Colon (tissue), 2 donors: ENCODE data around the gene ZDHHC7.

ENCODE experiments used
- FAIRE-seq: peaks from 2 replicates; lab custom pipeline; 2012; peaks lifted over from hg19 to GRCh38; lab: Jason Lieb, UNC
- donor health status: control.
- donor health status: control.

Gene ZDHHC7

DNA sequence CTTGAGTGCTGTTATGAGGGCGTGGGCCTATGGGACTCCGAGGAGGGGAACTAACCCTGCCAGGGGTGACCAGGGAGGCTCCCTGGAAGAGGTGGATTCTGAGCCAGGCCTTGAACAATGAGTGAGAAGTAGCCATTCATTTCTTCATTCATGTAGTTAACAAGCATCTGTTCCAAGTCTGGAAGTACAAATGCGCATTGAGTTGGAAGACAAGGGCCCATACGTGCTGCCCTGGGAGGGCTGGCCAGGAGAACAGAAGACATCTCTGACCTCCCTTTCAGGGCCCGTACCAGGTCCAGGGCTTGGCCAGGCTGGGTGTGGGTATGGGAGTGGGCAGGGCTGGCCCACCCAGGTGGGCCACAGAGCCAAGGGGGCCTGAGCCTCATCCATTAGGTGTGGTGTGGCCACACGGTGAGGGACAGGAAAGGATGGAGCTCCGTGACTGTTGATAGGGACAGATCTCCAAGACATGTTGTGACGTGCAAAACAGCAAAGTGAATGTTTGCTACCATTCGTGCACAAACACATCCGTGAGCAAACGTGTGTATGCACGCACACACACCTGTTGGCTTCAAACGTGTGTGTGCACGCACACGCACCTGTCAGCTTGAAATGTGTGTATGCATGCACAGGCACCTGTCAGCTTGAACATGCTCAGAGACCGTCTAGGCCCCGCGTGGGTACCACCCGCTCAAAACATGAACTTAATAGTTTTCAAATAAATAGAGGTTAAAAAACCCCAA is 46.8 kb downstream of the ZDHHC7 start:
- FAIRE-seq = no peak

DNA sequence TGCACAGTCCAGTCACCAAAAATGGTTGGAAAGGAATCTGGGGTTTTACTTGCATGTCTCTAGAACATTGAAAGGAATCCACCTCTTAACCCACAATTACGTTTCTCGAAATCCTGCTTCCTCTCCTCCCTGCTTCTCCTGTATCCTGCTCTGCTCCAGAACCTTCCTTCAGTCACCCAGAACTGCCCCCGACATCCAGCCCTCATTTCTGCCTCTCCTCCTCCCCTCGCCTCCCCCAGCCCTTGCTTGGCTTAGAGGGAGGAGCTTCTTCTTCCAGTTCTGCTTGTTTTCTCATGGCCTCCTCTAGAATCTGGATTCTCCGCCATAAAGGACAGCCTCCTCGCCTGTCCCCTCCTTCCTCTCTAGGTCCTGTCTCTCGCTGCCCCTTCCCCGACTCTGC is 48.3 kb downstream of the ZDHHC7 start:
- FAIRE-seq = no peak

DNA sequence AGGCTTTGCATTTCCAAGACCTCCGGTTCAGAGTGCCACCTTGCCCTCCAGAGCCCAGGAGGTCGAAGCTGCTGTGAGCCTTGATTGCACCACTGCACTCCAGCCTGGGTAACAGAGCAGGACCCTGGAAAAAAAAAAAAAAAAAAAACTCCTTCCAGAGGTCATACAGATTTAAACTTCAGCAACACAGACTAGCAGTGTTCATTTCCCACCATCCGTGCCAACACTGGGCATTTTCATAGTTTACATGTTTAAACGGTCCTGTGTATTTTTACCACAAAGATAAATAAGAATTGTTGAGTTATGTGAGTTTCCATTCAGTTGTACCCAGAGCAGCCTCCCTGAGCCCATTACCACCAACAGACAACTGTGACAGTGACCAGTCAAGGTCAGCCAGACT is 50.4 kb downstream of the ZDHHC7 start:
- no peak for FAIRE-seq

DNA sequence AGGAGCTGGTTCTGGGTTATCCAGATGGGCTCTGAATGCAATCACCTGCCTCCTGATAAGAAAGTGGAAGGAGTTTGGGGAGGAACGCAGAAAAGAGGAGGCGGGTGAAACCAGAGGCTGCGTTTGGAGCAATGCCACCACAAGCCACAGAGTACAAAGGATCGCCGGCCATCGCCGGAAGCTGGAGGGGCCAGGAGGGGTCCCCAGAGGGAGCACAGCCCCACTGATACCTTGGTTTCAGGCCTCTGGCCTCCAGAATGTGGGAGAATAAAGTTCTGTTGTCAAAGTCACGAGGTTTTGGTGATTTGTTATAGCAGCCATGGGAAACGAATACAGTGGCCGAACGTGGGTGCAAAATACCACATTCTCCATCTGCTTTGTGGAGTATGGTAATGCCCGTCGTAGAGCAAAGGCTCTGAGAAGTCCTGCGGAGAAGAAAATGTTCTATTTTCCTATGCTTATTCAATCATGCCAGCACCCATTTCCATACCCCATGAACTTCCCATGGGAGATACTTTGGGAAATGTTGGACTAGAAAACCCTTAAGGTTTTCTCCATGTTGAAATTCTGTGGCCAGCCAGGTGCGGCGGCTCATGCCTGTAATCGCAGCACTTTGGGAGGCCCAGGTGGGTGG is 51.4 kb downstream of the ZDHHC7 start:
- no peak for FAIRE-seq

DNA sequence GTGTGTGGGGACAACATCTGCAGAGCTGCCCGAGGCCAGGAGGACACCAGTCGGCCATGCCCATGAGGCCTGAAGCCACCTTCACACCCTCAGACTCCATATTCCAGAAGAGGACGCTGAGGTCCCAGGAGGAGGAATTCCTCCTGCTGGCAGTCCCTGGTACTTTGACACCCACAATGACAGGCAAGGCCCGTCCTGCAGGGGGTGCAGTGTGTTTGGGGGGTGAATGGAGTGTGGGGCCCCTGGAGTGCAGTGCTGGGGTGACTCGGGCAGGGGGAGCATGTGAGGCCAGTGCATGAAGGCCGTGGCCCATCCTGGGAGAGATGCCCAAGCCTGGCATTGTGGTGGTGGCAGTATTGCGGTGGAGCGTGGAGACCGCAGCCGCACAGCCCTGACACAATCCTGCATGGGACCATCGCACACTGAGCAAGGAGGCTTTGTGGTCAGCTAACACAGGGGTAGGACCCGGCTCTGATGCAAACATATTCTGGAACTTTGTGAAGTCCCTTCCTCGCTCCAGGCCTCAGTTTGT is 52.2 kb downstream of the ZDHHC7 start:
- FAIRE-seq = no peak

DNA sequence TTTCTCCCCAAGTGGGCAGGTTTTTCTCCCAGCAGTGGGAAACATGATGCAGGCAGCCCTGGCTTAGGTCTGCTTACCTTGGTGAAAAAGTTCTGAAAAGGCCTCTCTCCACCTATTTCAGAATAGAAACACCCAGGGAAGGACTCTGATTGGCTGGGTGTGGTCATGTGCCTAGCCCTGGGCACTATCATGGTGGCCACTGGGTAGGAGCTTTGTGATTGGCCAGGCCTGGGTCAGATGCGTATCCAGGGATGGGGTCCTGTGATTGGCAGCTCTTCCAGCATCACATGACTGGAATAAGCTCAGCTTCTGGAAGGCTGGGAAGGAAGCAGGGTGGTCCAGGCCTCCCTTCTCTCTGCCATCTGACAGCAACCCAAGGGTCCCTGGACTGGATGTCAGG is 53.5 kb downstream of the ZDHHC7 start:
- FAIRE-seq = no peak

DNA sequence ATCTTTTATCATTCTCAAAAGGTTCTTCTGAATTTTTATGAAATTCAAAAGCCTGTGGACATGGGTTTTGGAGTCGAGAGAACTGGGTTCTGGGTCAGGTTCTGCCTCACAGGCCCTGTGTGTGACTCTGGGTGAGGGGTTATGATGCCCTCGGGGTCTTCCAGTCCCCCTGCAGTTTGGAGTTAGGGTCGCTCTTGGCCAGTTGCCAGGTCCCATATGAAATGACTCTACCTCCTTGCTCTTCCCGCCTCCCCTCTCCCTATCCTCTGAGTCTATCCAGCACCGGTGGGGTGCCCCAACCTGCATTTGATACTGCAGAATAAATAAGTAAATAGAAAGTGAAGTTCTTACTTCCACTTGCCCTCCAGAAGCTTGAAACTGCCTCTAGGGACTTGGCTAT is 54.1 kb downstream of the ZDHHC7 start:
- FAIRE-seq = no peak

DNA sequence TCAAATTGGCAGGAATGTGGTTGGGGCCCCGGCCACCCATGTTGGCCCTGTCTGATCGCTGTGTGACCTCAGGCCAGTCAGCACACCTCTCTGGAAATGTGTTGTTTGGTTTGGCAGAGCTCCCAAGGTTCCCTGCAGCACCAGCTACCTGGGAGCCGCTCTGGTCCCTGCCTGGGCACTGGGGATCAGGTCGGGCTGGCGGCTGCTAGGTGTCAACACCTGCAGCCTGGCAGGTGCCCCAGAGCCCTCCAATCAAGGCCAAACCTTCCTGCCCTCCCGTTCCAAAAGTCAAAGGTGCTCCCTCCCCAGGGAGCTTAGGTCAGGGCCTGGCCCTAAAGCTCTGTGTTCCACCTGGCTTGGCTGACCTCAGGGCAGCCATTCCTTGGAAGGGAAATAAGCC is 55.9 kb downstream of the ZDHHC7 start:
- no peak for FAIRE-seq

DNA sequence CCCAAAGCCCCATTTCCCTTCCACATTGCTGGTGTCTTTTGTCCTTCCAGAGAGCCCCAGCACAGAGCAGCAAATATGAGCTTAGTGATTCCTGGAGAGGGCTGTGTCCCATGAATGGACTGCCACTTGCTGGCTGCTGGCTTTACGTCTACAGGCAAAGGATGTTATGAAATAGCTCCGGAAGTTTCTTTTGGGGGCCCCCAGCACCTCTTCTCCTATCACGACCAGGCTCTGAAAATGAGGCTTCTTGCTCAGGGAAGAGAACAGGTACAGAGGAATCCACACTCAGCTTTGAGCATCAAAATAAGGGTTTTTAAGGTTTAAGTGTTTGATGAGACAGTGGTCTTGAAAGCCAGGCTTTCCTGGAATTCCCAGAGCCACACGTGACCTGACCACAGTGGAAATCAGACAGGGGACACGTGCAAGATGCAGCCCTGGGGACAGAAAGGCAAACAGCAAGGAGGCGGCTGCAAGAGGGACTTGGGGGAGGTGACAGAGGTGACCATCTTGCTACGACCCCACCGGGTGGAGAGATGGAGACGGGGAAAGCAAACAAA is 58.1 kb downstream of the ZDHHC7 start:
- no peak for FAIRE-seq

DNA sequence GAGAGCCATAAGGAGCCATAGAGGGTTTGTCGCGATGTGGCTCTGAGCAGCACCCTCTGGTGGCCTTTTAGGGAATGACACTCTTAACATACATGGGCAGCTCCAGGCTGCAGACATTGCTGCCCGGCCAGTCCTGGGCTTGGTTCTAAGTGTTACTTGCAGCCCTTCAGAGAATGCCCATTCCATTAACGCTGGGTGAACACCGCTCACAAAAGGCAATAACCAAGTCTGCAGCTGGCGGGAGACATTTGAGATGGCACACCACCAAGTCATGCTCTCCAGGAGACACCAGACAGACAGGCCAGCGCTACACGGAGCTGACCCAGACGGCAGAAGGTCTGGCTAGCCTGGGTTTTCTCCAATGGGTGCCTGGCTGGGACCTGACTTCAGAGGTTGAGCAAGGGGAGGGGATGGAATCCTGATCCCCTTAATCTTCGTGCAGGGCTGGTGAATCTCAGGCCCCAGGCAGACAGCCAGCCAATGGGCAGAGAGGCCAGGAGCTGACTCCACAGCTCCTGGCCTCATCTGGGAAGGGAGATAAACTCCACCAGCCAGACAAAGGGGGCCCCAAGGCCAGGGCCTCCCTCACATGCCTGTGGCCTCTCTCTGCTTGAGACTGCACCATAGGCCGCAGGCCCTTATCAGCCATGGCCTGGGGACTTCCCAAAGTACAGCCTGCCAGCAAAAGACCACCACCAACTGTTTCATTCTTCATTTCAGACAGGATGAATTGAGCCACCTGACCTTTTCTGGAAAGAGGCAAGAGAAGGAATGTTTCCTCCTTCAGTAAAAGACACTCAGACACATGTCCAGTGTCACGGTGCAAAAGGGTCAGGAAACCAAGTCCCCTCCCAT is 58.8 kb downstream of the ZDHHC7 start:
- no peak for FAIRE-seq

DNA sequence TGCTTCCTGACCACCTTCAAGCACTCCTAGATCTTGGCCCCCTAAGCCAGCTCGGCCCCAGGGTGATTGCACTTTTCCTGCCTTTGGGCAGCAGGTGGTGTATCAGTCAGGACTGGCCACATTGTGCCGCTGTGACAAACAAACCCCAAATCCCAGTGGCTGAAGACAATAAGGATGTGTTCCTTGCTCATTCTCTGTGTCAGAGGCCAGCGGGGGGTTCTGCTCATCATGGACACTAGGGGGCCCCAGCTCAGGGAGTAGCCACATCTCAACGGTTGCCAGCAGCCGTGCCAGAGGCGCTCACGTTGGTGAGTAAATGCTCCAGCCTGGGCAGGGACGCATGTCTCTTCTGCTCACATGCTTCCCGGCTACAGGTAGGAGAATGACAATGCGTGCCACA is 60.4 kb downstream of the ZDHHC7 start:
- no peak for FAIRE-seq

DNA sequence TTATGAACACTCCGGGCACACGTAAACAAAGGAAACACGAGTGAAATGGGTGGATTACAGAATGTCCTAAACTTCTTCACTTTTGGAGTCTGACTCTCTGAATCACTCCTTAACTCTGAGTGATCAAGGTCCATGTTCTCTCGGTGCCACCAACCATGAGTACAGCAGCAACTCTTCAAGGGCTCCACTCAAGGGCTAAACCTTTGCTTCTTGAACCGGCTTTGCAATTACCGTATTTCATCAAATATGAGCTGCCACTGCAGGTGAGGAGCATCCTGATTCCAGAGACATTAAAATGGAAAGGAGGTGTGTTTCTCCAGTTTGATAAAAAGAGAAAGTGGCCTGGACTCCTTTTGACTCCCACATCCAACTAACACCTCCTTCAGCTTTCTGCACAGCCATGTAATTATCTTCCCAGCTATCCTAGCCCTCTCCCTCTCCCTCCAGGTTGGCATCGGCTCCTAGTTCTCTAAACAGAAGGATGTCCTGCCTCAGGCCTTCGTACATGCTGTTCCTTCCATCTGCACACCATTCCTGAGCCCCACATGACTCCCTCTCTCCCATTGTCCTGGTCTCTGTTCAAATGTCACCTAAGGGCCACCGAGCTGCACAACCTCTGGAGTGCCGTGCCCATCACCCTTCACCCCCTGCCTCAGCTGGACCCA is 61.4 kb downstream of the ZDHHC7 start:
- no peak for FAIRE-seq

DNA sequence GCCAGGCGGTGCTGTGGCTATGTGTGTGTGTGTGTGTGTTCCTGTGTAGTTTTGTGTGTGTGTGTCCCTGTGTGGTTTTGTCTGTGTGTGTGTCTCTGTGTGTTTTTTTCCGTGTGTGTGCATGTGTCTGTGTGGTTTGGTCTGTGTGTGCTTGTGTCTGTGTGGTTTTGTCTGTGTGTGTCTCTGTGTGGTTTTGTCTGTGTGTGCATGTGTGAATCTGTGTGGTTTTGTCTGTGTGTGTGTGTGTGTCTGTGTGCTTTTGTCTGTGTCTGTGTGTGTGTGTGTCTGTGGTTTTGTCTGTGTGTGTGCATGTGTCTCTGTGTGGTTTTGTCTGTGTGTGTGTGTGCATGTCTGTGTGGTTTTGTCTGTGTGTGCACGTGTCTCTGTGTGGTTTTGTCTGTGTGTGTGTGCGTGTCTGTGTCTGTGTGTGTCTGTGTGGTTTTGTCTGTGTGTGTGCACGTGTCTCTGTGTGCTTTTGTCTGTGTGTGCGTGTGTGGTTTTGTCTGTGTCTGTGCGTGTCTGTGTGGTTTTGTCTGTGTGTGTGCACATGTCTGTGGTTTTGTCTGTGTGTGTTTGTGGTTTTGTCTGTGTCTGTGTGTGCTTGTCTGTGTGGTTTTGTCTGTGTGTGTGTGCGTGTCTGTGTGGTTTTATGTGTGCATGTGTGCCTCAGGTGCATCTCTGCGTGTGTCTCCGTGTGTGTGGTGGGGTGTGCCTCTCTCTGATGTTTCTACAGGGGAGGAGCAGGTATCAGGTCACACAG is 62.3 kb downstream of the ZDHHC7 start:
- FAIRE-seq = no peak

DNA sequence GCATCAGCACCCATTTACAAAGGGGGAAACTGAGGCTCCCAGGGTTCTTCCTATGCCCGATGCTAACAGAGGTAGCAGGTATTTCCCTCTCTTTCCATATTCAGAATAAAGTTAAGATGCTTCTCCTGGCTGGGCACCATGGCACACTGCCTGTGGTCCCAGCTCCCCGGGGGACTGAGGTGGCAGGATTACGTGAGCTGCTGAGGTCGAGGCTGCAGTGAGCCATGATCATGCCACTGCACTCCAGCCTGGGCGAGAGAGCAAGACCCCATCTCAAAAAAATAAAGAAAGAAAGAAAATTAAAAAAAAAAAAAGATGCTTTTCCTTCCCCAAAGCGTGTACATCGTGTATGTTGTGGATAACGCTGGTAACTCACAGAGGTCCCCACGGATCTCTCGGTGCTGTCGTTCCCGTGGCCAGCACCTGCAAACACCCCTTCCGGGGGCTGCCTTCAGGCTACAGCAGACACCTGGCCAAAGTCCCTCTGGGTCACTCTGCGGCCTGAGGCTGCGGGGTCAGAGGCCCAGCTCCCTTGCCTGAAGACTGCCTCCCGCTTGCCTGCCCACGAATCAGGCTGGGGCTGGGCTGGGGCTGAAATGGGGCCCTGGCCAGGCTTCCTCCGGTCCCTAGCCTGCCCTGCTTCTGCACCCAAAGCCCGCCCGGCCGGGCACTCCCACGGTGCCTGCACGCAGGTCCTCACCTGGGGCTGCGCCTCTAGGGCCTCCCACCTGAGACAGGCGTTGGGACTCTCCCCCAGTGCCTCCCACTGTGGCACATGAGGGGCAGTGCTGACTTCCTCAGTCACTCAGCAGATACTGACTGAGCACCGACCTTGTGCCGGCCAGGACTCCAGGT is 63.1 kb downstream of the ZDHHC7 start:
- FAIRE-seq = no peak

DNA sequence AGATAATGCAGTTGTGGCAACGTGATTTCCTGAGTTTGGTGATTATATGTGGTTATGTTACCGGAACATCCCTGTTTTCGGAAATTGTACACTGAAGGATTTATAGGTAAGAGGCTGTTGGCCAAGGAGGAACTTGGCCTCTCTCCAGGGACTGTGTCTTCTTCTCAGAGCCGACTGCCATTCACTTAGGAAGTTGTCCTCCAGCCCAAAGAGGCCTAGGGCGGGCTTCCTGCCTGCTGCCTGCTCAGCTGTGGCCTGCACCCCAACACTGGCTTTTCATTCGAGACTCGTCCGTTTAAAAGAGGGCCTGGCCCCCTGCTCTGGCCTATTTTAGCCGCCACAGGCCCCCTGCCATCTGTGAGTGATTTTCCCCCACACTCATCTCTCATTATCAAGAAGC is 64.3 kb downstream of the ZDHHC7 start:
- no peak for FAIRE-seq

DNA sequence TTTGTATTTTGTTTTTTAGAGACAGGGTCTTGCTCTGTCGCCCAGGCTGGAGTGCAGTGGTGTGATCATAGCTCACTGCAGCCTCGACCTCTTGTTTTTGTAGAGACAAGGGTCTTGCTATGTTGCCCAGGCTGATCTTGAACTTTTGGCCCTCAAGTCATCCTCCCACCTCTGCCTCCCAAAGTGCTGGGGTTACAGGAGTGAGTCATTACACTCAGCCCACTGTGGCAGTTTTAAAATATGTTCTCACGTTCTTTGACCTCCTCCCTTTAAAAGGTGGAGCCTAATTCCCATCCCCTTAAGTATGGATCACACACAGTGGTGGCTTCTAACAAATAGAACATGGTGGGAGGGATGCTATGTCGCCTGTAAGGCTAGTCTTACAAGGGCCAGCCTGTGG is 67.7 kb downstream of the ZDHHC7 start:
- FAIRE-seq = no peak

DNA sequence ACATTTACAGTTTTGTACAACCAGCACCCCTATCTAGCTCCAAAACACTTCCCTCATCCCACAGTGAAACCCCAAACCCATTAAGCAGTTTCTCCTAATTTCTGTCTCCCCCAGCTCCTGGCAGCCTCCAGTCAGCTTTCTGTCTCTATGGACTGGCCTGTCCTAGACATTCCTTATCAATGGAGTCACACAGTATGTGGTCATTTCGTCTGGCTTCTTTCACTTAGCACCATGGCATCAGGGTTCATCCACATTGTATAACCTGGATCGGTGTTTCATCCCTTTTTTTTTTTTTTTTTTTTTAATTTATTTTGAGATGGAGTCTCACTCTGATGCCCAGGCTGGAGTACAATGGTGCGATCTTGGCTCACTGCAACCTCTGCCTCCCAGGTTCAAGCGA is 68.5 kb downstream of the ZDHHC7 start:
- FAIRE-seq = no peak

DNA sequence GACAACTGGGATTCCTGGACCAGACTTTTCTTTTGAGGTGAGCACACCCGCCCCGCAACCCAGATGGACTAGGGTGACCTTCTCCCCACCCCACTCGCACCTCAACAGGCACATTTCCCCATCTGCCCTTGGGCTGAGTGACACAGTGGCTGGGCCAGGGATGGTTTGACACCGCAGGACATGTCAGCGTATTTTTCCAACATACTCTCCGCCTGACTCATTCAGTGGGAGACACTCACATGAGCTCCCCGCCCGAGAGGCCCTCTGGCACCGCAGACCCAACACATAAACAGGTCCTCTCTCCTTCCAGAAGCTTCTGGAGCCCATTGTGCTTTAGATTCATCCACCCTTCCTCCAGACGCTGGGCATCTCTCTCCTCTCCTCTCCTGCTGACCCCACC is 69.4 kb downstream of the ZDHHC7 start:
- FAIRE-seq = no peak

DNA sequence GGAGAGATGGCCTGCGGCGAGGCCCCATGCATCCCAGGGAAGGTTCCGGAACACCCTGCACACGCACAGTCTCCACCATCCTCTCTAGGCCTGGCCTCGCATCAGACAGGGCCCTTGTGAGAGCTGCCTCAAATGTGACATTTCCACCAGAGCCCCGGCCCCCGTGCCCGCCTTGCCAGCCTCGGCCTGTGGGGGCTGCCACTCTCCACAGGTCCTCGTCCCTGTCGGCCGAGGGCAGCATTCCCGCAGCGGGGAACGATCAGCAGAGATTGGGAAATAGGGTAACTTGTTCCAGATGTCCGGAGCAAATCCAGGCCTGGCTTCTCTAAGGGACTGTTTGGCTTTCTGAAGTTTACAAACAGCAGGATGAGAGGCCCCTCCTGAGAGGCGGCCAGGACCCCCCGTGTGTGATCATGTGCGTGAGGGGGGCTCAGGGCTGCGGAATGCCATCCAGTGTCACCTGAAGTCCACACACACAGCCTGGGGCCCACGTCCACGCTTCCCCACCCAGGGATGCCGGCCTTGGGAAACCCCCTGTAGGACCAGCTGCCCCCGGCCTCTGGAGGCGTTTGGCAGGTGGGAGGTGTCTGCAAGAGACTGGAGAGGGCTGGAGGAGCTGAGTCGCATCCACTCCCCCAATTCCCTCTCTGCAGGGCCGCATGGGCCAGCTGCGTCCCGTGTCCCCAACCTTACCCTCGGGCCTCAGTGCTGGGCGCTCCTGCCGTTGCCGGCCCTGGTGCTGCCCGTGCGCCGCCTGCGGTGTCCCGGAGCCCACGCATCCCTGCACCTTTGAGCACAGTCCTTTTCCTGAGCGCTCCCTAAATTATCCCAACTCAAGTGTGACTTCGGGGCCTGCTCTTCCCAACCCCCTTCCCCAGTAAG is 70.4 kb downstream of the ZDHHC7 start:
- no peak for FAIRE-seq
